Memory B cell (primary cell): ENCODE measurements around the gene NOS2.

Source experiments
- ATAC-seq: fragments of 150-1000 bp; cut with Tn5 transposase; 2 replicates; pipeline ENCODE4 v1.10.0; 2021; ENCODE audit warnings: low read depth, mild to moderate bottlenecking, moderate library complexity
- DNase-seq, 2 donors: peaks; one replicate each; pipeline ENCODE4 v3.0.0; 2022; ENCODE audit warnings: low spot score in 2 of 2
- H3K27ac Mint-ChIP-seq: one replicate; pipeline ENCODE4 v1.8.0; 2022; ENCODE audit warnings: mild to moderate bottlenecking, moderate library complexity, mixed read lengths
- H3K27me3 Mint-ChIP-seq: one replicate; pipeline ENCODE4 v1.8.0; 2022; ENCODE audit warnings: mixed read lengths
- H3K36me3 Mint-ChIP-seq: one replicate; pipeline ENCODE4 v1.8.0; 2022; ENCODE audit warnings: mild to moderate bottlenecking, mixed read lengths
- H3K4me1 Mint-ChIP-seq: one replicate; pipeline ENCODE4 v1.8.0; 2022; ENCODE audit warnings: mixed read lengths
- H3K4me3 Mint-ChIP-seq: one replicate; pipeline ENCODE4 v1.8.0; 2022; ENCODE audit warnings: mild to moderate bottlenecking, moderate library complexity, mixed read lengths
- H3K9me3 Mint-ChIP-seq: one replicate; pipeline ENCODE4 v1.8.0; 2022; ENCODE audit warnings: mixed read lengths

NOS2 gene

GRCh38 chr17:27809555-27809954, 9.2 kb upstream of the NOS2 start:
- H3K27ac Mint-ChIP-seq, result peak overlapping the region; percentile 83
- DNase-seq, result no peak

GRCh38 chr17:27808628-27809027, 8.3 kb upstream of the NOS2 start:
- H3K27ac Mint-ChIP-seq, result peak overlapping the region; percentile 83
- DNase-seq, result no peak
- H3K4me1 Mint-ChIP-seq, result peaks cover 35% of the 10 kb centered on the region

More at GRCh38 chr17:27809555-27809954, 9.2 kb upstream of the NOS2 start:
- ATAC-seq, result no peak
- Mint-ChIP-seq H3K36me3 (no peaks in the 10 kb centered on the region), H3K4me3 (no peak overlapping the region), H3K27me3 (peaks cover 4% of the 10 kb centered on the region), H3K4me1 (peaks cover 35% of the 10 kb centered on the region), H3K9me3 (no peaks in the 10 kb centered on the region)

GRCh38 chr17:27807567-27808470, 7.5 kb upstream of the NOS2 start:
- Mint-ChIP-seq H3K36me3 (no peaks in the 10 kb centered on the region), H3K27me3 (no peaks in the 10 kb centered on the region), H3K4me1 (peaks cover 35% of the 10 kb centered on the region), H3K4me3 (peak overlapping the region; percentile 73), H3K27ac (peak overlapping the region; percentile 83), H3K9me3 (no peaks in the 10 kb centered on the region)
- peak; percentile 88 for ATAC-seq
- DNase-seq, result peak; percentile 38 to 67

More at GRCh38 chr17:27808628-27809027, 8.3 kb upstream of the NOS2 start:
- Mint-ChIP-seq H3K9me3 (no peaks in the 10 kb centered on the region), H3K4me3 (peak overlapping the region; percentile 73), H3K36me3 (no peaks in the 10 kb centered on the region), H3K27me3 (peaks cover 1% of the 10 kb centered on the region)
- ATAC-seq, result no peak

GRCh38 chr17:27805520-27806146, 5.3 kb upstream of the NOS2 start:
- Mint-ChIP-seq H3K36me3 (no peaks in the 10 kb centered on the region), H3K9me3 (no peaks in the 10 kb centered on the region), H3K27me3 (no peaks in the 10 kb centered on the region), H3K4me3 (peak overlapping the region; percentile 76), H3K27ac (peak overlapping the region; percentile 73), H3K4me1 (peaks cover 35% of the 10 kb centered on the region)
- ATAC-seq (peak; percentile 66), DNase-seq (peak; percentile 73 to 78)

- Mint-ChIP-seq H3K9me3 (no peaks in the 10 kb centered on the region), H3K36me3 (no peaks in the 10 kb centered on the region), H3K4me1 (peaks cover 26% of the 10 kb centered on the region), H3K27me3 (no peaks in the 10 kb centered on the region), H3K27ac (no peak overlapping the region), H3K4me3 (no peak overlapping the region)
- ATAC-seq (no peak), DNase-seq (no peak)
Measured at GRCh38 chr17:27804113-27804512, 3.8 kb upstream of the NOS2 start.

DNA sequence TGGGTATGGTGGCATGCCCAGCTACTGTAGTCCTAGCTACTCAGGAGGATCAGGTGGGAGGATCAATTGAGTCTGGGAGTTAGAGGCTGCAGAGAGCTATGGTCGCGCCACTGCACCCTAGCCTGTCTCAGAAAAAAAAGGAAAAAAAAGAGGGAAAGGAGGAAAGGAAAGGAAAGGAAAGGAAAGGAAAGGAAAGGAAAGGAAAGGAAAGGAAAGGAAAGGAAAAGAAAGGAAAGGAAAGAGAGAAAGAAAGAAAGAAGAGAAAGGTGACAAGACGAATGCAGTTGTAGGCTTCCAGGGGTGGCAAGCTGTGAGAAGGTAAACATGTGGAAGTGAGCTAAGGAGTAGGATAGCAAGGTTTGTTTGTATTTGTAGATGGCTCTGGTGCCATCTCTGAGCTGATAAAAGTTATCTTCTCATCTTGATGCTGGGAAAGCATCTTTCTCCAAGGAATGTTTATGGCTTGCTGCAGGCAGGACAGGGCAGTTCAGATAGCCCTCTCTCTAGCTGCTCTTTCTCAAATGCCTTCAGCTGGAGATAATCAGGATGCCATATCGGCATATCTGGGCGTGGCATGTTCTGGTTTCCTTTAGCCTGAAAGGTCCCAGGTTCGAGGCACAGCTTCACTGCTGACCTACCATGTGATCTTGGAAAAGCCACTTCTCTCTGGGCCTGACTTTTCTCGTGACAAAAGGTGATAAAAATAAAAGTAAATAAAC, 2.8 kb upstream of the NOS2 start:
- H3K36me3 Mint-ChIP-seq, result no peaks in the 10 kb centered on the region
- H3K4me1 Mint-ChIP-seq, result peaks cover 18% of the 10 kb centered on the region
- ATAC-seq (no peak), DNase-seq (no peak)
- no peak overlapping the region for H3K4me3 Mint-ChIP-seq
- H3K9me3 Mint-ChIP-seq, result no peaks in the 10 kb centered on the region
- H3K27ac Mint-ChIP-seq, result no peak overlapping the region
- no peaks in the 10 kb centered on the region for H3K27me3 Mint-ChIP-seq

DNA sequence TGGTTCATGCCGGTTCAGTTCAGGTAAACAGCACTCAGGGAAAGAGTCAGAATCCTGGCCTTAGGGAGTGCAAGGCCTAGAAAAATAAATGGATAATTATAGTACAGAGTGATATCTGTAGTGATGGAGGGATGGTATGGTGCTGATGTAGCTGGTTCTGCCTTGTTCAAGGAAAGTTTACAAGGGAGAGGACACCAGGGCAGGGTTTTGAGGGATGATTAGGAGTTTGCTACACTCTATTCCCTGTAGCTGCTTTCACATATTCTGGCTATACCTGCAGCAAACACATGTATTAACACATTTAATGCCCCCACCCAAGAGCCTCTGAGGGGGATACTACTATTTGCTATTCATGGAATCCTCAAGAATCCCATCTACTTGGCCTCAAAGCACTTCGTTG, 1.7 kb upstream of the NOS2 start:
- no peak for ATAC-seq
- H3K9me3 Mint-ChIP-seq, result no peaks in the 10 kb centered on the region
- H3K27ac Mint-ChIP-seq, result no peak overlapping the region
- peaks cover 13% of the 10 kb centered on the region for H3K4me1 Mint-ChIP-seq
- no peak overlapping the region for H3K4me3 Mint-ChIP-seq
- peaks cover 1% of the 10 kb centered on the region for H3K27me3 Mint-ChIP-seq
- DNase-seq, result no peak
- no peaks in the 10 kb centered on the region for H3K36me3 Mint-ChIP-seq

DNA sequence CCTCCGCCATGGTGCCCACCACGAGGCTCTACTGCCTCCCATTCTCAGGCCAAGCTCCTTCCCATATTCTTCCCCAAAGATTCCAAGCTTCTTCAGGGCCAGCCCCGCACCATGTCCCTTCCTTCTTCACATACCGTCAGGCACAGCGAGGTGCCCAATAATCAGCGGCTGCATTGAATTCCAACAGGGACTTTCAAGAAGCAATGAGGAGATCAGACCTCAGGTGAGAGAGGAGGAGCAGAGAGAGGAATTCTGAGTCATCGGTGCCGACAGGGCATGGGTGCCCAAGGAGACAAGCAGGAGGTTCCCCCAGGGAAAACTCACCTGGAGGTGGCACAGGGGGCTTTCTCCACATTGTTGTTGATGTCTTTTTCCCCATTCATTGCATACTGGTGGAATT, 2.0 kb downstream of the NOS2 start:
- ATAC-seq (no peak), DNase-seq (no peak)
- Mint-ChIP-seq H3K4me1 (peaks cover 6% of the 10 kb centered on the region), H3K36me3 (peaks cover 2% of the 10 kb centered on the region), H3K9me3 (no peaks in the 10 kb centered on the region), H3K4me3 (no peak overlapping the region), H3K27me3 (peaks cover 25% of the 10 kb centered on the region), H3K27ac (no peak overlapping the region)

GRCh38 chr17:27797390-27798091, 2.8 kb downstream of the NOS2 start:
- DNase-seq, result no peak
- Mint-ChIP-seq H3K4me3 (no peak overlapping the region), H3K27me3 (peaks cover 25% of the 10 kb centered on the region), H3K27ac (no peak overlapping the region), H3K9me3 (no peaks in the 10 kb centered on the region), H3K36me3 (peaks cover 2% of the 10 kb centered on the region), H3K4me1 (peaks cover 6% of the 10 kb centered on the region)
- no peak for ATAC-seq

GRCh38 chr17:27793906-27794569, 6.3 kb downstream of the NOS2 start:
- ATAC-seq (no peak), DNase-seq (no peak)
- Mint-ChIP-seq H3K27me3 (peaks cover 32% of the 10 kb centered on the region), H3K4me3 (peak overlapping the region; percentile 71), H3K36me3 (peaks cover 2% of the 10 kb centered on the region), H3K4me1 (peaks cover 6% of the 10 kb centered on the region), H3K9me3 (no peaks in the 10 kb centered on the region), H3K27ac (no peak overlapping the region)

DNA sequence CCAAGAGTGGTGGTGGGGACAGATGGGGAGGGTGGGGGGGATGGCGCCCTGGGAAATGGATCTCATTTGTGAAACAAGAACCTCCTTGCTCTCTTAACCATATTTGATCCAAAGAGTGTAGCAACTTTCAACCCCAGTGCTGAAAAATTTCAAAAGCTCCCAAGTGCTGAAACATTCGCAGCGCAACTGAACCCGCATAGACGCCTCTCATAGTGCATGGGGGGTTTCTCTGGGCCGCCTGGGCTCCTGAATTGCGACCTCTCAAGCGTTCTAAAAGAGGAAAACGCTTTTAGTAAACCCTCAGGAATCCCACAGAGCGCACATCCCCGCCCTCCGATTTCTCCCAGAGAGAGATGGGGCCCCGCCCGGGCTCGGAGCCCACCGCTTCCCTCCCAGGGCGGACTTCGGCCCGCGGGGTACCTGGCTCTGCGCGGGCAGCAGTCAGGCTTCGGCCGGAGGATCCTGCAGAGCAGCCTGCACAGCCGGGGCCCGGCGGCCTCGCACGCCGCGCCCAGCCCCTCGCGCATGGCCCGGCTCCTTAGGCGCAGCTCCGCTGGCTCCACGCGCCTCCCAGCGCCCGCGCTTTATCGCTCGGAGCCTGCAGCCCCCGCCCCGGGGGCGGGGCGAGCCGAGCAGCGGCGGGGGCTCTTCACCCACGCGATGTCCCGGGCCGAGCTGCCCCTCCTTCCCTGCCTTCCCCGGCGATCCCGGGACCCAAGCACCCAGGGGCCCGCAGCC, 7.0 kb downstream of the NOS2 start:
- H3K4me3 Mint-ChIP-seq, result peak overlapping the region; percentile 71
- no peak overlapping the region for H3K27ac Mint-ChIP-seq
- H3K36me3 Mint-ChIP-seq, result peaks cover 2% of the 10 kb centered on the region
- H3K27me3 Mint-ChIP-seq, result peaks cover 32% of the 10 kb centered on the region
- ATAC-seq (peak; percentile 22), DNase-seq (no peak)
- H3K9me3 Mint-ChIP-seq, result no peaks in the 10 kb centered on the region
- H3K4me1 Mint-ChIP-seq, result peaks cover 6% of the 10 kb centered on the region

DNA sequence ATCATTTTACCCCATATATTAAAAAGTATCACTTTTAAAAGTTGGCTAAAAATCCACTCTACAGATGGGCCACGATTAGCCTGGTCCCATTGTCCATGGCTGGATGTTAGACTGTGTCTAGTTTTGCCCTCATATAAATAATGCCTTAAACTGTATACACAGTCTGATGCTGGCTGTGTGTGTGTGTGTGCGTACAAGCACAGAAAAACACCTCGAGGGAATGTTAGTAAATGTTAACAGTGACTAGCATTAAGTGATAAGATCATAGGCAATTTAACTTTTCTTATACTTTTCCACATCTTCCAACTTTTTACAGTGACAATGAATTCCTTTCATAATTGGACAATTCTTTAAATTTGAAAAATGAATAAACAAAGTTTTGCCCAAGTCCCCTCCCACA, 8.2 kb downstream of the NOS2 start:
- ATAC-seq (no peak), DNase-seq (no peak)
- Mint-ChIP-seq H3K4me3 (no peak overlapping the region), H3K27ac (no peak overlapping the region), H3K36me3 (peaks cover 2% of the 10 kb centered on the region), H3K27me3 (peaks cover 33% of the 10 kb centered on the region), H3K4me1 (peaks cover 6% of the 10 kb centered on the region), H3K9me3 (no peaks in the 10 kb centered on the region)

DNA sequence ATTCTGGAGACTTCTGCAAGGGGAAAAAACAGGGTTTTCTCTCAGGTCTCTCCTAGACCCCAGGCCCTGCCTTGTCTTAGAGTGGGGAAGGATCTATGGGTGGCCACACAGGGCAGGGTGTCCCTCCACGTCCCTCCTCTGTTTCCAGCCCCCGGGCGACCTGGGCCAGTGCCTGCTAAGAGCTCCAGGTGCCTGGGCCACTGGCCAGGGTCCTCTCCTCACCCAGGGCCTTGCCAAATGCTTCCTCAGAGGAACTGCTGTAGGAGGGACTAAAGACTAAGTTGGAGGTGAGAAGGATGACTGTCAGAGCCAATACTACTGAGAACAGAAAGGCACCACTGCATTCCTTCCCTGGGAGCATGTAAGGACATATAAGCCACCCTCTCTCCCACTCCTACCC, 11.4 kb downstream of the NOS2 start:
- Mint-ChIP-seq H3K4me3 (no peak overlapping the region), H3K4me1 (peaks cover 2% of the 10 kb centered on the region), H3K27ac (no peak overlapping the region), H3K36me3 (no peaks in the 10 kb centered on the region), H3K9me3 (no peaks in the 10 kb centered on the region), H3K27me3 (peaks cover 15% of the 10 kb centered on the region)
- DNase-seq (no peak), ATAC-seq (no peak)
